Fibroblast of upper back skin (primary cell): ENCODE measurements around the gene PLEKHG2.
A peak's percentile ranks its signal among the peaks of the same experiment; 100 is the strongest.
"Not testable (repeated sequence)": the region's sequence is repeated elsewhere in the genome, so short reads cannot be mapped to it uniquely, and the experiment has no call there.

Source experiments
- DNase-seq: peaks from one replicate; pipeline ENCODE4 v3.0.0-alpha.2; 2013

The PLEKHG2 gene, protein sequence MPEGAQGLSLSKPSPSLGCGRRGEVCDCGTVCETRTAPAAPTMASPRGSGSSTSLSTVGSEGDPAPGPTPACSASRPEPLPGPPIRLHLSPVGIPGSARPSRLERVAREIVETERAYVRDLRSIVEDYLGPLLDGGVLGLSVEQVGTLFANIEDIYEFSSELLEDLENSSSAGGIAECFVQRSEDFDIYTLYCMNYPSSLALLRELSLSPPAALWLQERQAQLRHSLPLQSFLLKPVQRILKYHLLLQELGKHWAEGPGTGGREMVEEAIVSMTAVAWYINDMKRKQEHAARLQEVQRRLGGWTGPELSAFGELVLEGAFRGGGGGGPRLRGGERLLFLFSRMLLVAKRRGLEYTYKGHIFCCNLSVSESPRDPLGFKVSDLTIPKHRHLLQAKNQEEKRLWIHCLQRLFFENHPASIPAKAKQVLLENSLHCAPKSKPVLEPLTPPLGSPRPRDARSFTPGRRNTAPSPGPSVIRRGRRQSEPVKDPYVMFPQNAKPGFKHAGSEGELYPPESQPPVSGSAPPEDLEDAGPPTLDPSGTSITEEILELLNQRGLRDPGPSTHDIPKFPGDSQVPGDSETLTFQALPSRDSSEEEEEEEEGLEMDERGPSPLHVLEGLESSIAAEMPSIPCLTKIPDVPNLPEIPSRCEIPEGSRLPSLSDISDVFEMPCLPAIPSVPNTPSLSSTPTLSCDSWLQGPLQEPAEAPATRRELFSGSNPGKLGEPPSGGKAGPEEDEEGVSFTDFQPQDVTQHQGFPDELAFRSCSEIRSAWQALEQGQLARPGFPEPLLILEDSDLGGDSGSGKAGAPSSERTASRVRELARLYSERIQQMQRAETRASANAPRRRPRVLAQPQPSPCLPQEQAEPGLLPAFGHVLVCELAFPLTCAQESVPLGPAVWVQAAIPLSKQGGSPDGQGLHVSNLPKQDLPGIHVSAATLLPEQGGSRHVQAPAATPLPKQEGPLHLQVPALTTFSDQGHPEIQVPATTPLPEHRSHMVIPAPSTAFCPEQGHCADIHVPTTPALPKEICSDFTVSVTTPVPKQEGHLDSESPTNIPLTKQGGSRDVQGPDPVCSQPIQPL (N-terminal part only)

DNA sequence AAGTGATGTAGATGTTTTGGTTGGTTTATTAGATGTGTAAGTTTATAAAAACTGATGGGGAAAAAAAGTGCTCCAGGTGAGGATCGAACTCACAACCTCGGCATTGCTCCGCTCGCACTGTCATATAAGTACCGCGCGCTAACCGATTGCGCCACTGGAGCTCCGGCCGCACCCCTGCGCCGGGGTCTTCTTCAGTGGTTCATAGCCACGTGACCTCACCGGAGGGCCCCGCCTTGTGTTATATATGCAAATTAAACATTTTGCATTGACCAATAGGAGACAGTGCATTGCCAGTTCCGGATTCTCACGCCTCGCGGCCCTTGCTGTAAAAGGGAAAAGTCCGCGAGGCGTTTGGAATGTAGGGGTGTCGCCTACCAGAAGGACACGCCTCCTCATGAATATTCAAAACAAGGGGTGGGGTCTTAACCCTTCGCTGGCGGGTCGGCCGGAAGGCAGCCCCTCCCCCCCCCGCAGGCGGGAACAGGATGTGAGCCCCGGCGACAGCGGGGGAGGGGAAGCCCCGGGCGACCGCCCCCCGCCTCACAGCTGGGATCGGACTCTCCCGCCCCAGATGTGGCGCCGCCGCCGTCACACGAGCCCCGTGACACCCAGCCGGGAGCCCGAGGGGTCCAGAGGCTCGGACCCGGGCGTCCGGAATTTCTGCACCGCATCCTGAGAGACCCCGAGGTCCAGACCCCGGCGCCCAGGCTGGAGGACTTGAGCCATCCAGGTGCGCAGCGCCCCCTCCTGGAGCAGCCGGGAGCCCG lies at the start of gene PLEKHG2:
Gene PLEKHG2 (plus strand): TSS at position 570 of the 767 bp plus-strand sequence. CDS start 1,418 bp downstream, outside the sequence.
- DNase-seq = peak; percentile 100

DNA sequence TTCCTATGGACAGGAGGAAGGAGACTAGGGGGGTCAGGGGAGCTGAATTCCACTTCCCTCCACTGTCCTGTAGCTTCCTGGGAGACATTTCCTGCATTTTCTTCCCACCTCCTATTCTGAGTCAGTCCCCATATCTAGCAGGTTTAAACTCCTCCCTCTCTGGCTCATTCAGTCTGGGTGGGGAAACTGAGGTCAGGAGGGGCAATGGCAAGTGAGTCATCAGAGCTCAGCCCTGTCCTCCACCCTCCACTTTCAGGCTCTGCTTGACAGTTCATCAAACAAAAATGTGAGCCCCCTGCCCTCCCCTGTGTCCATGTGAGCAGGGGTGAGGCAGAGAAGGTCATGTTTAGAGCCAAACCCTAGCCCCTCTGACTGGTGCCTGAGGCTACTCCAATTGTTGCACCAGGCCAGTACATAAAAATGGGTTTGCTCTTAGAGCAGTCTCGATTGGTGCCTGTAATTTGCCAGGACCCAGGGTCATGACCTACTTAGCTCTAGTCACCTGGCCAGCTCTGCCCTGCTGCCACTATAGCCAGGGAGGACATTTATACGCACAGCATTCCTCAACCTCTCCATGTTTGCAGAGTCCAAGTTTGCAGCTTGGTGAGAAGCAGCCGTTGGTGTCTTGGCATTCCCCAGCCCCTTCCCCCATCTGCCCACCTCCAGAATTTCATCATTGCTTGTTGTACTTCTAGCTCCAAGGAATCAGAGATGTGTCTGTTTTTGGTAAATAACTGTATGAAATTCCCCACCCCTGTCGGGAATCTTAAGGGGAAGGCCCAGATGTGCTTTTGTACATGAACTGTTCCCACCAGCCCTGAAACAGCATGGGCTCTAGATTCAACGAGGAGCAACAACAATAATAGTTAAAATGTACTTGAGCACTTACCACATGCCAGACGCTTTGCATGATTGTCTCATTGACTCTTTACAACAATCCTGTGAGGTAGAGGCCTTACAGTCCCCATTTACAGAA lies 49.5 kb upstream of the PLEKHG2 start:
- peak; percentile 74 for DNase-seq

DNA sequence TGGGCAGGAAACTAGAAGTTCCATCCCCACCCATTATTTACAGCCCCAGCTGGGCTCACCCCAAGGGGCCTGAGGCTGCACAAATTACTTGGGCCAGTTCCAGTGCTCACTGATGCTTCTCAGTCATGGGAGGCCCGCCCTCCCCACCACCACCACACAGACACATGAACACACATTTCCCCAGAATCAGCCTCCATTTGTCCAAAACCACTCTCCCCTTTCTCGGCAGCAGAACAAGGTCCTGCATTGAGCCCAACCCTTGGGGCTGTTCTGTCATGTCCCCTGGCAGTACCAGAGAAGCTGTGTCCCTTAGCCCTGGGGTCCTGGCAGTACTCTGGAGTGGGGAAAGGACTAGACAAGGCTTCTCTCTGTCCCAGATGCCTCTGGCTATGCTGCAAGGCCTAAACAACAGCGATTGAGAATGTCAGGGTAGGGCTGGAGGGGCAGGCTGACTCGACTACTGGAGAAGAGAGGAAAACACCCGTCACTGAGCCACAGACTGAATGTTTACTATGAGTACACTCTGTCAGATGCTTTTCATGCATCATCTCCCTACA lies 48.5 kb upstream of the PLEKHG2 start:
- peak; percentile 70 for DNase-seq

DNA sequence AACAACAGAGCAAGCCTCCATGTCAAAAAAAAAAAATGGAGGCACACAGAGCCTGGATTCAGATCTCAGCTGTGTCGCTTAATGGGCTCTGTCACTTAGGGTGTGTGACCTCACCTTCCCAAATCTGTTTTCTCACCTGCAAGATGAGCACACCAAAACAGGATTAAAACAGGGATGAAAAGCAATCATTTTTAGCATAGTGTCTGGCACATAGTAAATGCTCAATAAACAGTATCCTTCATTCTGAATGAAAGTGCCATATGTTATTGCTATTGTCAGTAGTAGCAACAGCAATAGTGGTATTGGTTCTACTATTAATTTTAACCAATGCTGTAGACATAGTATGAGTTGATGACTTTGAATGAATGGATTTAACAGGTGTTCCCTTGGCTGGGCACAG lies 46.9 kb upstream of the PLEKHG2 start:
- no peak for DNase-seq

DNA sequence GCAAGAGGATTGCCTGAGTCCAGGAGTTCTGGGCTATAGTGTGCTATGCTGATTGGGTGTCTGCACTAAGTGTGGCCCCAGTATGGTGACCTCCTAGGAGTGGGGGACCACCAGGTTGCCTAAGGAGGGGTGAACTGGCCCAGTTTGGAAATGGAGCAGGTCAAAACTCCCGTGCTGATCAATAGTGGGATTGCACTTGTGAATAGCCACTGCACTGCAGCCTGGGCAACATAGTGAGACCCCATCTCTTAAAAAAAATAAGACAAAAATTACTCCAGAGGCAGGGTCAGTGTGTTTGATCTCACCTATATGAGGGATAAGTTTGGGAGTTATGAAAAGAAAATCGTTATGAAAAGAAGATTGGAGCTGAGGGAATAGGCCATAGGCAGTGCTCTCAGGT lies 43.3 kb upstream of the PLEKHG2 start:
- no peak for DNase-seq

DNA sequence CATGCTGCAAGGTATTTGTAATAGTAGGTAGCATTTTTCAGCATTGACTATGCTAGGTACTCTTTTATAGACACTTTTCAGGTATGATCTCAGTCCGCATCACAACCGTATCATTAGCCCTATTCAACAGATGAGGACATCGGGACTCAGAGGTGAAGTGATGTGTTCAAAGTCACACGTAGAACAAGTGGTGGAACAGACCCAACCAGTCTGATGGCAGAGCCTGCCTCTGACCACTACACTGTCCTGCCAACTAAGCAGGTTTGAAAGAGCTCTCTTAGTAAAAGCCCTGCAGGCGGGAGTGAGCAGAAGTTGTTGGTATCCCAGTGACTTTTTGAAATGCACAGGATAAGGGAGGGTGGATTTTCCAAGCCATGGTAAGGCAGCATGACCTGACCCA lies 41.7 kb upstream of the PLEKHG2 start:
- DNase-seq = no peak

DNA sequence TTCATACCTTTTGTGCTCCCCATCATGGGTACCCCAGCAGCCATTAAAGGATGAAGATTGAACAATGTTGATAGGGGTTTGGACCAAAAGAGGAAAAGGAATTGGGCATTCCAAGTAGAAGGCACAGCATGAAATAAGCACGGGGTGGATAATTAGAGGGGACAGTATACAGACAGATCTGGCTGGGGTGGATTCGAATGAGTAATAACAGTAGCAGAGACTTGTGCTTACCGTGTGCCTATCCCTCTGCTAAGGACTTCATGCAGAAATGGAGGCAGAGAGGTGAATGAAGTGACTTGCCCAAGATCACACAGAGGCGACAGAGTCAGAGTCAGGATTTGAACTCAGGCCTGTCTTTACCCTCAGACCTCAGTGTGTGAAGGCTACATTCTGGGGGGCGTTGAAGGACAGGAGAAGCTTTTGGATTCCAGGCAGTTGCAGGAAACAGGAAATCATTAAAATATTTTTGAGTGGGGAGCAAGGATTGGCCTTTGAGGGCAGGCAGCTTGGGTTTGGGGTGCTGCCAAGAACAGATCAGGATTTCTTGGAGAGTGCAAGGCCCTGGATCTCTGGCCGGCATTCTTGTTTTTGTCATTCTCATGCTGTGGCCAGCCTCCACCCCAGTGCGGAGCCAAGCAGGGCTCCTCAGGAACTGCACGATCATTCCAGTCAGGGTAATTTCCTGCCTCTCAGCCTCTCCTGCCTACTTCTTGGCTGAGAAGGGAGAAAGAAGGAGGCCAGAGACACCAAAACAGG lies 40.2 kb upstream of the PLEKHG2 start:
- DNase-seq = peak; percentile 98

DNA sequence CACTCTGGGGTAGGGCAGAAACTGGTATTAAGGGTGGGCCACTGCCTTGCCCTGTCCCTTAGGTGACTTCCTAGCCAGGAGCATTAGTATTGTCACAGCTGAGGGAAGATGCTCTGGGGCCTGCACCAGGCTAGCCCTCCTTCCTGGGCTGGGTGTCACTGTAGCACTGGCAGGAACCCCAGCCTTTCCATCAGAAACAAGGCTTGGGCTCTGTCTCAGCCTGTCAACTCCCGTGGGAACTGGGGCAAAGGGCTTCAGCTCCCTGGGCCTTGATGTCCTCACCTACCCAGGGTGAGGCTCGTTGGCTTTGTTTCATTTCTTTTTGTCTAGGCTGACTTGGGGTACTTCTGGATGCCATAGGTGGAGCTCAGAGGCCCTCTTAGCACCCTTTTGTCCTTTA lies 39.5 kb upstream of the PLEKHG2 start:
- no peak for DNase-seq

DNA sequence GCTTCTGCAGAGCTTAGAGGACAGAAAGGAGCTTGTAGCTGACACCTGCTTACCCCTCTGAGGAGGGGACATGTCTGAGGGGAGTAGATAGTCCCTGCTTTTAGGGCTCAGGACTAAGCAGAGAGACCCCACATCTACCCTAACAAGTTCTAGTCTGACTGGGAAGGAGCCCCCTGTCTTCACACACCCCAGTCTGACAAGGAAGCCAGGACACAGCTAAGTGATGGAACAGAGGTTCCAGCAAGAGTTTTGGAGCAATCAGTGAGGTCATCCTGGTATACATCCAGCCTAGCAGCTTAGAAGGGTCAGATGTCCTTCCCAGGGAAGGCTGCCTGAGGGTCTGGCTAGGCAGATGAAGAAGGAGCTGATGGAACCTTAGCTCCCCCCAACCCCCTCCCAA lies 36.5 kb upstream of the PLEKHG2 start:
- no peak for DNase-seq

DNA sequence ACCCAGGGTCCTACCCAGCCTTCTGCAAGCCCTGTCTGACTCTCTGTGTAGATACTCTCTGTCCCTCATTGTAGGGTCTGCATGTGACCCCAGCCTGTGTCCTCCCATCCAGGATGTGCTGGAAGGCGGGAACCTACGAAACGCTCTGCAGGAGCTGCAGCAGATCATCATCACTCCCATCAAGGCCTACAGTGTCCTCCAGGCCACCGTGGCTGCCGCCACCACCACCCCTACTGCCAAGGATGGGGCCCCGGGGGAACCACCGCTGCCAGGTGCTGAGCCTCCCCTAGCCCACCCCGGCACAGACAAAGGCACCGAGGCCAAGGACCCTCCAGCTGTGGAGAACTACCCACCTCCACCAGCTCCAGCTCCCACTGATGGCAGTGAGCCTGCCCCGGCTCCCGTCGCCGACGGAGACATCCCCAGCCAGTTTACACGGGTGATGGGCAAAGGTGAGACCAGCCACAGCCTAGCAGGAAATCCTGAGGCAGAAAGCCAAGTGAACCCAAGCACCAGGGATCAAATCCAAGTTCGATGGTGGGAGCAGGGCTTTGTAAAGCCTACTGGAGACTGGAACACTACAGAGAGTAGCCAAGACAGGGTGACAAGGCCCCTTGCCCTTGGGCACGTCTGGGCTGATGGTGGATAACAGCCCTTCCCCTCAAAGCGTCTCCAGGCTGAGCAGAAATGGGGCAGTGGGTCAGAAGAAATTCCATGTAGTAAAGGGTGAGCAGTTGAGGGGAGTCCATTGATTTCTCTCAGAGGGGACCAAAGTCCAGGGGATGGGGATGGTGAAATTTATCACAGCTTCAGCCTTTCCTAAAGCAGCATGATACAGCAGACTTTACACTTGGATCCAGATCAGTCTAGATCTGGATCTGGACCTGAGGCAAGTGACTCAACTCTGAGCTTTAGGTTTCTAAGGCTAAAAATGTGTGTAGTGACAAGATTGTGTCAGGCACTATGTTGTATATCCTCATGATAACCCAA lies 34.8 kb upstream of the PLEKHG2 start:
- no peak for DNase-seq

DNA sequence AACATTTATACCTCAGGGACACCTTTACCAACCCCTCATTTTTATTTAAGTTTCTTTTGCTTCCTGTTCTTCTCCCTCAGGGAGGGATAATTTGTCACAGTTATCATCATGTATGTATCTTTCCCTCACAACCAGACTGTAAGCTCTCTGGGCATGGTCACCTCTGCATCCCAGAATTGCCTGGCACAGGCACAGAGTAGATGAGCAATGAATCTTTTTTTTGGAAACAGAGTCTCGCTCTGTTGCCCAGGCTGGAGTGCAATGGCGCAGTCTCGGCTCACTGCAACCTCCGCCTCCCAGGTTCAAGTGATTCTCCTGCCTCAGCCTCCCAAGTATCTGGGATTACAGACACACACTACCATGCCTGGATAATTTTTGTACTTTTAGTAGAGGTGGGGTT lies 33.1 kb upstream of the PLEKHG2 start:
- DNase-seq = not testable (repeated sequence)

DNA sequence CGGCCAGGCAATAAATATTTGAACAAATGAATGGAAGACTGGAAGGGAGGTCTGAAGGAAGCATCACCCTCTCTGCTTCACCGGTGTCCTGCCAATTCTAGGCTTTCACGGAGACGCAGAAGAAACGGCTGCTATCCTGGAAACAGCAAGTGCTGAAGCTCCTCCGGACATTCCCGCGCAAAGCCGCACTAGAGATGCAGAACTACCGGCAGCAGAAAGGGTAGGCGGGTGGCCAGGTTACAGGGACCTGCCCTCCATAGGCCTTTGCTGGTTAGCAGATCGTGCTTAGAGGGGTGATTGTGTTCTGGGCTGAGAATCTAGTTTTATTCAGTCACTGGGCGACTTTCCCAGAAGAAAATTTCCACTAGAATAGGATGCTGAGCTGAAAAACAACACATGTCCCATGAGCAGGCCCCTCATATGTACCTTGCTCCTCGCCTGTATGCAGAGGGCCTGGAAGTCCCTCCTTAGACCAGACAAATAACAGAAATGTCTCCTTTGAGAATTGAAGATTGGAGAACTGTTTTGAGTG lies 32.5 kb upstream of the PLEKHG2 start:
- DNase-seq = no peak

DNA sequence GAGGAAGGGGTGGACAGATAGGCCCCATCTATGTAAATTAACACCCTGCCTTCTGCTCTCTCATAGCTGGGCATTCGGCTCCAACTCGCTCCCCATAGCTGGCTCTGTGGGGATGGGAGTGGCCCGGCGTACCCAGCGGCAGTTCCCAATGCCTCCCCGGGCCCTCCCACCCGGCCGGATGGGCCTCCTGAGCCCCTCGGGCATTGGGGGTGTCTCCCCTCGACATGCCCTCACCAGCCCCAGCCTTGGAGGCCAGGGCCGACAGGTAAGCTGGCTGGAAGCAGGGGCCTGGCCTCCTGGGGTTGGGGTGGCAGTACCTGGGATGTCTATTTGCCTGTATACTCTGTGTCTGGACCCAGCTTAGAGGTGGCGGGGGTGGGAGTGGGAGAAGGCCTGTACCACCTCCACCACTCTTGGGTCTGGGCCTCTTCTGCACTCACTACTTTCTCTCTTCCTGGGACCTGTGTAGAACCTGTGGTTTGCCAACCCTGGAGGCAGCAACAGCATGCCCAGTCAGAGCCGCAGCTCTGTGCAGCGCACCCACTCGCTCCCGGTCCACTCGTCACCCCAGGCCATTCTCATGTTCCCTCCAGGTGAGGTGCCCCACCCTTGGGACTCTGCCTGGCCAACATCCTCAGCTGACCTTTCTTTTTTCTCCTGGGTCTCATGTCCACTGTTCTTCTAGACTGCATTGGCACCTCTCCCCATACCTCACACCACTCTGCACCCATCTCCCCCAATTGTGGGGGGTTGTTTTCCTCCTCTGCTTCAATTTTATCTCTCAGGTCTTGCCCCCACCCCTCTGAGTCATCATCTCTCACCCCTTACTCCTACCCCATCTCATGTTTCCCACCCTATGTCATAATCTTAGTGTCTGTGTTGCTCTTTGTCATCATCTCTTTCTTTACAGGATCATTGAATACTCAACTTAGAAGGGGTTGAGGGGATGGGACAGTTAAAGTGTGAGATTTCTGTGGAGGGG lies 31.7 kb upstream of the PLEKHG2 start:
- DNase-seq = no peak

DNA sequence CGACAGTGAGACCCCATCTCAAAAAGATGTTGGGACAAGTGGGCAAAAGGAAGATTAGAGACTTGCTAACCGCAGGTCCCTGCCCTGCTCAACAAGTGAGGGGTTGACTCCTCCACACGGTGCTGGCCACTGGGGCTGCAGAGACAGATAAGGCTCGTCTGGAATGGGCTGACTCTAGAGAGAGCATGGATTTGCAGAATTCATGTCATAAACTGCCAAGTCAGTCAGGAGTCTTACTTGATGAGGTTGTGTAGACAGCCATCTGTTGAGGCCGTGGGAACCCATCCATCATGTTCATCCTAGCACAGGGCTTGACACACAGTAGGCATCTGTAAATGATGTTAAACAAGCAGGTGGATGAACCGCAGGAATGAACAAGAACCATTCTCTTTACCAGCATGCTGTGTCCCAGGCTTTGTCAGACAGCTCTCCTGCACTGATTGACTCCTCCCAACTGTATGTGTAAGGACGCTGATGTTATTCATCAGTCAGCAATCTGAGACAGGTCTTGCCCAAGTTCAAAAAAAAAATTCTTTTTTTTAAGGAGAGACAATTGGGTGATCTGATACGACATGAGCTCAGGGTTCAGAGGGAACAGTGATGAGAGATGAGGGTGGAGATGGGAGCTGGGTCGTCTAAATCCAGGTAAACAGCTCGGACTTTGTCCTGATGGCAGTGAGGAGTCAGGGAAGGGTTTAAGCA lies 30.4 kb upstream of the PLEKHG2 start:
- no peak for DNase-seq

DNA sequence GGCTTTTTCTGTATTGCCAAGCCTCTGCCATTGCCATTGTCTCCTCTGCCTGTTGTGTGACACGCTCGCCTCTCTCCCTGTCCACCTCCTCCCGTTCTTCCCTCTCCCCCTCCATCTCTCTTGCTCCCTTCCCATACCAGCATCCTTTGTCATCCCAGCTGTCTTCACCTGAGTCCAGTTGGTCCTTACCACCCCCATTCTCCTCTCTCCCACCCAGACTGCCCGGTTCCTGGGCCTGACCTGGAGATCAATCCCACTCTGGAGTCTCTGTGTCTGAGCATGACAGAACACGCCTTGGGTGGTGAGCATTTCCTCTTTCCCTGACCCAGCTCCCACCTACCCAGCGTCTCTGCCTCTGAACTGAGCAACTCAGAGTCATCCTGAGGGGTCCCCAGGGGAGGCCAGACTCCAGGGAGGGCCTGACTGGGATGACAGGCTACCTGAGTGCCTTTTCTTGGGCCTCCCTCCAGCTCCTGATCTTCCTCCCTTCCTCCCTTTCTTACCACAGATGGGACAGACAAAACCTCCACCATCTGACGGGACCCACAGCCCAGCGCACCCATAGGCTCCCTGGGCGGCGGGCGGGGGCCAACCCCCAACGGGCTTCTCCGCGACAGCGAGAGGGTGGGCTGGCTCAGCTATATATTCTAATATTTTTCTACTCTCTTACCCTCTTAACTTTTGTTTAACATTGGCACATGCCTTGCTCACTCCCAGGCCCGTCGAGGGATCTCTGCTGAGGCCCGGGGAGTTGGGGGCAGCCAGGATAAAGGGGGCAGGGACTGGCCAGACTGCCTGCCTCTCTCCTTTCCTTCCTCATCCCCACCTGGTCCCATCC lies 29.3 kb upstream of the PLEKHG2 start:
- DNase-seq = no peak
